Adrenal gland (tissue), 12 donors: ENCODE results near the gene GPR3. TPM values are rescaled to one million over a fixed set of nuclear protein-coding genes. Genes with fewer than 3 reads are reported as not detected.
A peak's percentile ranks its signal among the peaks of the same experiment; 100 is the strongest.
"Not testable (repeated sequence)": the region's sequence is repeated elsewhere in the genome, so short reads cannot be mapped to it uniquely, and the experiment has no call there.

Source experiments
- DNase-seq, 7 donors: peaks; one replicate each; pipeline ENCODE4 v3.0.0-alpha.2; 2019 to 2020
- H3K27ac ChIP-seq, 5 donors: fragments of 200-600 bp; sonication (generic) in 4 of 5; 1 replicate in 3 of 5; 2 replicates in 2 of 5; pipeline versions ENCODE4 v1.5.1 to v1.8.0; 2016 to 2020; ENCODE audit warnings: mild to moderate bottlenecking in 1 of 5
- H3K27me3 ChIP-seq: fragments of 200-600 bp; 2 replicates; pipeline ENCODE4 v1.8.0; 2021
- H3K36me3 ChIP-seq, 2 donors: fragments of 200-600 bp; replicated peaks in 1 of 2; 1 replicate in 1 of 2; 2 replicates in 1 of 2; pipeline versions ENCODE4 v1.5.1 to v1.8.0; 2018 to 2022
- H3K4me1 ChIP-seq, 2 donors: fragments of 200-600 bp; replicated peaks in 1 of 2; 1 replicate in 1 of 2; 2 replicates in 1 of 2; pipeline versions ENCODE4 v1.5.1 to v1.8.0; 2018 to 2021
- H3K4me3 ChIP-seq, 4 donors: fragments of 200-600 bp; sonication (generic) in 3 of 4; one replicate each; pipeline ENCODE4 v1.5.1; 2016 to 2018
- H3K9me3 ChIP-seq, 3 donors: fragments of 200-600 bp; sonication (generic) in 1 of 3; replicated peaks in 1 of 3; 1 replicate in 2 of 3; 2 replicates in 1 of 3; pipeline versions ENCODE4 v1.5.1 to v1.8.0; 2016 to 2021
- CTCF ChIP-seq, 6 experiments: fragments of 450-650 bp in 4 of 6; fragments of 200-600 bp in 2 of 6; sonication (generic) in 1 of 6; IDR thresholded peaks; 1 replicate in 5 of 6; 2 replicates in 1 of 6; pipeline versions ENCODE4 v1.5.1 to v1.8.0; 2016 to 2021; ENCODE audit warnings: antibody characterized with exemption in 6 of 6, mild to moderate bottlenecking in 2 of 6, moderate library complexity in 1 of 6
- POLR2A ChIP-seq, 2 donors: fragments of 450-650 bp; IDR thresholded peaks; one replicate each; pipeline ENCODE4 v1.6.1; 2017; ENCODE audit warnings: antibody characterized with exemption in 2 of 2, mild to moderate bottlenecking in 2 of 2, moderate library complexity in 1 of 2
- WGBS, 4 donors: extraction: QIAGEN DNeasy Blood & Tissue Kit in 2 of 4; methylation state at CpG; one replicate each; pipeline versions ENCODE4 v1.1.5 to v1.1.7; 2013 to 2017; 5-methylcytosine and 5-hydroxymethylcytosine counted together
- intact Hi-C, 2 donors: fragments of 100-400 bp; cut with DNase I; formaldehyde crosslinking; loops; one replicate each; pipeline versions ENCODE4 v1.14.1 to v1.15.0; 2022 to 2023
- polyA plus RNA-seq, 3 donors: library from polyadenylated mRNA; stranded (reverse); fragments of 200-250 nt in 2 of 3; fragments of 350-450 nt in 1 of 3; fragmentation: Illumina TruSeq in 1 of 3; extraction: RNeasy Lipid Tissue Mini Kit (QIAGEN cat#74804) in 1 of 3; gene quantifications; one replicate each; pipeline ENCODE4 v1.2.3, GENCODE V29; 2013 to 2014
- total RNA-seq, 9 donors: library from RNA; depleted of rRNA in 4 of 9; stranded (reverse); fragments of >200 nt in 4 of 9; fragments of 120-200 nt in 1 of 9; fragmentation: NEBNext Ultra II Directional in 1 of 9; extraction: Animal tissue kit (Norgen Biotek cat#: 25700) in 1 of 9; gene quantifications; one replicate each; pipeline versions ENCODE4 v1.1.0 to v1.2.4, GENCODE V29; 2013 to 2023
- donor health status: healthy with polysubstance abuse.
- donor health status: Bipolar disorder and iron deficiency.
- donor health status: DM: yes; HTN: yes; CAD: no.
- donor health status: DM: no; HTN: no; CAD: no.
- donor health status: DM: no; HTN: no; CAD: no.
- donor health status: DM: yes; HTN: yes; CAD: no.

The GPR3 gene
- total and polyA plus RNA-seq, 12 donors, result 0.17 to 2.0 (median 0.64) TPM; not detected in 5

- peak overlapping the region in 1 of 4 donors; percentile 7 for H3K4me3 ChIP-seq
- TF ChIP-seq CTCF (IDR thresholded peaks at IDR 0.05), result no peak
- no peak for TF ChIP-seq POLR2A (IDR thresholded peaks at IDR 0.05)
- H3K4me1 ChIP-seq, result peaks cover 35 to 84% of the 10 kb centered on the region in 2 donors
- intact Hi-C loops, result loop anchor here in 1 of 2 donors (10.0 kb wide), 1 partner anchor 46 kb away; no protein-coding TSS in a partner anchor
- WGBS, 4 donors, result 48 to 53% (median 48%) methylated on average over 17 of the region's 17 CpGs
- no peaks in the 10 kb centered on the region for H3K27me3 ChIP-seq
- H3K9me3 ChIP-seq, result no peaks in the 10 kb centered on the region
- H3K36me3 ChIP-seq, result peaks cover 0 to 9% of the 10 kb centered on the region in 2 donors
- peak overlapping the region in 4 of 5 donors; percentile 31 to 79 (median 54) for H3K27ac ChIP-seq
- DNase-seq, result peak in 1 of 7 donors; percentile 86
These were observed 36.0 kb downstream of the GPR3 start for GRCh38 chr1:27428316-27429028.

GRCh38 chr1:27429029-27429425, 36.6 kb downstream of the GPR3 start:
- 17 to 25% (median 23%) methylated on average over 2 of the region's 2 CpGs for WGBS, 4 donors
- Histone ChIP-seq H3K4me3 (peak overlapping the region in 1 of 4 donors; percentile 7), H3K9me3 (no peaks in the 10 kb centered on the region), H3K27ac (peak overlapping the region in 4 of 5 donors; percentile 31 to 82 (median 58)), H3K4me1 (peaks cover 40 to 85% of the 10 kb centered on the region in 2 donors), H3K36me3 (peaks cover 0 to 9% of the 10 kb centered on the region in 2 donors), H3K27me3 (no peaks in the 10 kb centered on the region)
- intact Hi-C loops, result loop anchor here in 1 of 2 donors (10.0 kb wide), 1 partner anchor 46 kb away; no protein-coding TSS in a partner anchor
- DNase-seq, result peak in 1 of 7 donors; percentile 39
- TF ChIP-seq CTCF (IDR thresholded peaks at IDR 0.05) (no peak), POLR2A (IDR thresholded peaks at IDR 0.05) (no peak)

GRCh38 chr1:27430903-27431600, 38.6 kb downstream of the GPR3 start:
- H3K27ac ChIP-seq, result peak overlapping the region; percentile 31 to 79 (median 35)
- intact Hi-C loops, result loop anchor here in 1 of 2 donors (10.0 kb wide), 1 partner anchor 54 kb away; no protein-coding TSS in a partner anchor
- H3K36me3 ChIP-seq, result no peaks in the 10 kb centered on the region
- no peaks in the 10 kb centered on the region for H3K9me3 ChIP-seq
- DNase-seq, result peak in 2 of 7 donors; percentile 21 to 56
- H3K4me1 ChIP-seq, result peaks cover 48 to 90% of the 10 kb centered on the region in 2 donors
- 25 to 56% (median 41%) methylated on average over 1 of the region's 1 CpG for WGBS, 4 donors
- TF ChIP-seq POLR2A (IDR thresholded peaks at IDR 0.05), result no peak
- TF ChIP-seq CTCF (IDR thresholded peaks at IDR 0.05), result peak in 1 of 6 experiments; percentile 4
- H3K4me3 ChIP-seq, result no peak overlapping the region
- no peaks in the 10 kb centered on the region for H3K27me3 ChIP-seq

GRCh38 chr1:27431601-27431940, 39.1 kb downstream of the GPR3 start:
- intact Hi-C loops, result loop anchor here in 1 of 2 donors (10.0 kb wide), 1 partner anchor 53 kb away; no protein-coding TSS in a partner anchor
- WGBS, 4 donors, result 90 to 95% (median 92%) methylated on average over 2 of the region's 2 CpGs
- peak overlapping the region; percentile 2 to 79 (median 35) for H3K27ac ChIP-seq
- DNase-seq, result no peak
- no peaks in the 10 kb centered on the region for H3K36me3 ChIP-seq
- no peak overlapping the region for H3K4me3 ChIP-seq
- H3K9me3 ChIP-seq, result no peaks in the 10 kb centered on the region
- no peaks in the 10 kb centered on the region for H3K27me3 ChIP-seq
- peaks cover 53 to 94% of the 10 kb centered on the region in 2 donors for H3K4me1 ChIP-seq
- no peak for TF ChIP-seq CTCF (IDR thresholded peaks at IDR 0.05)
- TF ChIP-seq POLR2A (IDR thresholded peaks at IDR 0.05), result no peak

- H3K36me3 ChIP-seq, H3K9me3 ChIP-seq, H3K27me3 ChIP-seq, H3K4me3 ChIP-seq, H3K27ac ChIP-seq: not testable (repeated sequence)
- peak in 2 of 7 donors; percentile 12 to 41 for DNase-seq
- intact Hi-C loops, result loop anchor here in 1 of 2 donors (10.0 kb wide), 1 partner anchor 52 kb away; no protein-coding TSS in a partner anchor
- H3K4me1 ChIP-seq, result peaks cover 59 to 95% of the 10 kb centered on the region in 2 donors
- WGBS, 4 donors, result 92 to 97% (median 95%) methylated on average over 1 of the region's 1 CpG
These were observed 40.3 kb downstream of the GPR3 start for GRCh38 chr1:27432725-27433124.
